NCI-H2081 treated with DMSO at 0.1 percent for 48 hours (cell line): ENCODE measurements around the gene NCKAP5.

ENCODE experiments used
- DNase-seq: peaks from one replicate; lab custom pipeline; 2025; lab: John Stamatoyannopoulos, UW

Gene NCKAP5

GRCh38 chr2:133380991-133381390 lies 187.3 kb downstream of the NCKAP5 start:
- DNase-seq: no peak

- no peak for DNase-seq
Observed at GRCh38 chr2:133378928-133379549, 189.2 kb downstream of the NCKAP5 start.

- no peak for DNase-seq
Observed at GRCh38 chr2:133378386-133378785, 189.9 kb downstream of the NCKAP5 start.

- DNase-seq: no peak
Observed at GRCh38 chr2:133377599-133377998, 190.7 kb downstream of the NCKAP5 start.

GRCh38 chr2:133377021-133377481 lies 191.2 kb downstream of the NCKAP5 start:
- DNase-seq: no peak

- DNase-seq: no peak
Observed at GRCh38 chr2:133374781-133375180, 193.5 kb downstream of the NCKAP5 start.

- no peak for DNase-seq
Observed at GRCh38 chr2:133371286-133371685, 197.0 kb downstream of the NCKAP5 start.

GRCh38 chr2:133369901-133370658 lies 198.2 kb downstream of the NCKAP5 start:
- no peak for DNase-seq

GRCh38 chr2:133365117-133365516 lies 203.1 kb downstream of the NCKAP5 start:
- no peak for DNase-seq

- DNase-seq: no peak
Observed at GRCh38 chr2:133364636-133365035, 203.6 kb downstream of the NCKAP5 start.

GRCh38 chr2:133363884-133364283 lies 204.4 kb downstream of the NCKAP5 start:
- no peak for DNase-seq

- no peak for DNase-seq
Observed at GRCh38 chr2:133362061-133362476, 206.2 kb downstream of the NCKAP5 start.

- no peak for DNase-seq
Observed at GRCh38 chr2:133360882-133361281, 207.4 kb downstream of the NCKAP5 start.

GRCh38 chr2:133360190-133360589 lies 208.1 kb downstream of the NCKAP5 start:
- no peak for DNase-seq

GRCh38 chr2:133352719-133353118 lies 215.5 kb downstream of the NCKAP5 start:
- no peak for DNase-seq

GRCh38 chr2:133346654-133347053 lies 221.6 kb downstream of the NCKAP5 start:
- no peak for DNase-seq

- no peak for DNase-seq
Observed at GRCh38 chr2:133345638-133346037, 222.6 kb downstream of the NCKAP5 start.

GRCh38 chr2:133344849-133345248 lies 223.4 kb downstream of the NCKAP5 start:
- no peak for DNase-seq

GRCh38 chr2:133343018-133343352 lies 225.3 kb downstream of the NCKAP5 start:
- no peak for DNase-seq

- DNase-seq: no peak
Observed at GRCh38 chr2:133342286-133343017, 225.8 kb downstream of the NCKAP5 start.

GRCh38 chr2:133341575-133341974 lies 226.7 kb downstream of the NCKAP5 start:
- DNase-seq: no peak

GRCh38 chr2:133338224-133338623 lies 230.0 kb downstream of the NCKAP5 start:
- DNase-seq: no peak

GRCh38 chr2:133334923-133335322 lies 233.3 kb downstream of the NCKAP5 start:
- no peak for DNase-seq
